GM12878 (cell line): ENCODE data around the gene PCBP1. TPM values are rescaled to one million over a fixed set of nuclear protein-coding genes. Genes with fewer than 3 reads are reported as not detected.

Experiments
- ATAC-seq: fragments of 200-7000 bp; cut with Tn5 transposase; 3 replicates; pipeline ENCODE4 v1.9.1; 2020; ENCODE audit warnings: mild to moderate bottlenecking, moderate library complexity
- BruUV-seq: library from RNA; stranded (reverse); fragments of 400-500 nt; replicated peaks from 2 replicates; lab custom pipeline; 2021; lab: Mats Ljungman, UMichigan
- CTCF ChIA-PET: fragments of 300-600 bp; sonication (Branson Sonifier 250); formaldehyde crosslinking; extraction: SDS; loops from one replicate; lab custom pipeline; 2021; ENCODE audit warnings: inconsistent platforms; lab: Yijun Ruan, JAX
- POLR2A ChIA-PET: fragments of 350-600 bp; formaldehyde crosslinking; extraction: SDS; loops from one replicate; lab custom pipeline; 2021; ENCODE audit warnings: inconsistent platforms; lab: Charles Lee
- RAD21 ChIA-PET: fragments of 300-600 bp; sonication (Branson Sonifier 250); formaldehyde crosslinking; loops from one replicate; lab custom pipeline; 2023; ENCODE audit warnings: antibody characterized with exemption; ENCODE audit not compliant: unreplicated experiment; lab: Charles Lee
- SMC1A ChIA-PET: fragments of 300-600 bp; sonication (Branson Sonifier 250); formaldehyde crosslinking; loops from one replicate; lab custom pipeline; 2023; ENCODE audit not compliant: unreplicated experiment, uncharacterized antibody; lab: Charles Lee
- DNase-seq: peaks from one replicate; pipeline ENCODE4 v3.0.0-alpha.2; 2011; ENCODE audit warnings: low read depth, low spot score
- FAIRE-seq: peaks from 3 replicates; lab custom pipeline; 2011; peaks lifted over from hg19 to GRCh38; lab: Jason Lieb, UNC
- H2AFZ ChIP-seq: 2 replicates; pipeline ENCODE4 v1.6.0; 2011; ENCODE audit warnings: low read depth, low read length, control low read depth; ENCODE audit not compliant: control insufficient read depth
- H3K27ac ChIP-seq: 2 replicates; pipeline ENCODE4 v1.5.1; 2011; ENCODE audit warnings: control low read depth; ENCODE audit not compliant: control insufficient read depth, insufficient read depth
- H3K27me3 ChIP-seq, 2 experiments: replicated peaks in 1 of 2; 2 replicates each; pipeline versions ENCODE4 v1.6.0 to v1.6.1; 2011; ENCODE audit warnings: low read length in 1 of 2; ENCODE audit not compliant: control insufficient read depth in 2 of 2, insufficient read depth in 2 of 2
- H3K36me3 ChIP-seq, 2 experiments: 2 replicates each; pipeline ENCODE4 v1.5.1; 2011; ENCODE audit warnings: low read length in 1 of 2; ENCODE audit not compliant: control insufficient read depth in 2 of 2, insufficient read depth in 2 of 2
- H3K4me1 ChIP-seq: 2 replicates; pipeline ENCODE4 v1.6.1; 2011; ENCODE audit warnings: mild to moderate bottlenecking, low read length, moderate library complexity, mixed read lengths; ENCODE audit not compliant: control insufficient read depth, insufficient read depth
- H3K4me2 ChIP-seq: 2 replicates; pipeline ENCODE4 v1.6.0; 2011; ENCODE audit warnings: control low read depth; ENCODE audit not compliant: control insufficient read depth, insufficient read depth
- H3K4me3 ChIP-seq: fragments of 200-600 bp; sonication (generic); 2 replicates; pipeline ENCODE4 v1.5.1; 2016
- H3K79me2 ChIP-seq: 2 replicates; pipeline ENCODE4 v1.6.0; 2011; ENCODE audit warnings: low read length; ENCODE audit not compliant: control insufficient read depth, insufficient read depth
- H3K9ac ChIP-seq: 2 replicates; pipeline ENCODE4 v1.8.0; 2011; ENCODE audit warnings: low read length, control low read depth, mixed read lengths; ENCODE audit not compliant: control insufficient read depth, insufficient read depth
- H3K9me3 ChIP-seq: replicated peaks from 3 replicates; pipeline ENCODE4 v1.5.1; 2011; ENCODE audit warnings: mild to moderate bottlenecking, low read length; ENCODE audit not compliant: control insufficient read depth, insufficient read depth
- H4K20me1 ChIP-seq: 2 replicates; pipeline ENCODE4 v1.6.0; 2011; ENCODE audit not compliant: control insufficient read depth, insufficient read depth
- CBX3 ChIP-seq: fragments of 200-600 bp; sonication (generic); IDR thresholded peaks from 2 replicates; pipeline ENCODE4 v1.6.1; 2016; ENCODE audit warnings: low read depth, borderline replicate concordance
- CHD2 ChIP-seq: IDR thresholded peaks from 2 replicates; pipeline ENCODE4 v1.6.1; 2011; ENCODE audit warnings: low read depth, low read length, improper control_type of control experiment, borderline replicate concordance
- EED ChIP-seq: sonication (generic); IDR thresholded peaks from 2 replicates; pipeline ENCODE4 v1.6.1; 2016; ENCODE audit warnings: antibody characterized with exemption, low read depth
- FOXM1 ChIP-seq: IDR thresholded peaks from 2 replicates; pipeline ENCODE4 v1.6.1; 2012; ENCODE audit warnings: low read depth, mild to moderate bottlenecking, inconsistent platforms, low read length, moderate library complexity
- GATAD2B ChIP-seq: fragments of 450-650 bp; conservative IDR thresholded peaks from 2 replicates; pipeline ENCODE4 v1.6.1; 2017; ENCODE audit warnings: low read depth, mild to moderate bottlenecking, moderate library complexity
- IKZF1 ChIP-seq: fragments of 450-650 bp; conservative IDR thresholded peaks from 2 replicates; pipeline ENCODE4 v1.6.1; 2017; ENCODE audit warnings: antibody characterized with exemption, mild to moderate bottlenecking
- RAD51 ChIP-seq: fragments of 450-650 bp; IDR thresholded peaks from 2 replicates; pipeline ENCODE4 v1.6.1; 2016; ENCODE audit warnings: moderate library complexity, mild to moderate bottlenecking, inconsistent platforms
- RB1 ChIP-seq: fragments of 450-650 bp; formaldehyde crosslinking; IDR thresholded peaks from 2 replicates; pipeline ENCODE4 v1.6.1; 2017; ENCODE audit warnings: mild to moderate bottlenecking, borderline replicate concordance
- RUNX3 ChIP-seq: IDR thresholded peaks from 2 replicates; pipeline ENCODE4 v1.6.1; 2012; ENCODE audit warnings: low read length, inconsistent platforms
- SIN3A ChIP-seq: IDR thresholded peaks from 2 replicates; pipeline ENCODE4 v1.6.1; 2012; ENCODE audit warnings: low read depth, low read length, improper control_type of control experiment
- TAF1 ChIP-seq: IDR thresholded peaks from 2 replicates; pipeline ENCODE4 v1.6.1; 2011; ENCODE audit warnings: mild to moderate bottlenecking, low read depth, low read length, borderline replicate concordance
- WGBS: methylation state at CpG from one replicate; pipeline ENCODE4 v1.1.6; 2016; ENCODE audit warnings: low lambda C conversion rate; ENCODE audit not compliant: insufficient replicate concordance, insufficient coverage; ENCODE audit errors: missing lambda C conversion rate; 5-methylcytosine and 5-hydroxymethylcytosine counted together
- in situ Hi-C: fragments of 300-500 bp; cut with MboI; formaldehyde crosslinking; loops from 9 replicates; pipeline ENCODE4 v1.14.3; 2018; ENCODE audit warnings: mixed read lengths
- intact Hi-C: fragments of 100-400 bp; cut with micrococcal nuclease; formaldehyde crosslinking; loops from one replicate; pipeline ENCODE4 v1.14.2; 2022; ENCODE audit not compliant: unreplicated experiment
- polyA plus RNA-seq, 11 experiments: library from polyadenylated mRNA; depleted of rRNA in 4 of 11; unstranded in 6 of 11; stranded (reverse) in 5 of 11; fragments of >200 nt; fragmentation: Nextera tagmentation in 4 of 11; fragmentation: Illumina TruSeq in 1 of 11; extraction: Ambion mirVana in 4 of 11; extraction: Trizol in 1 of 11; gene quantifications; 1 replicate in 1 of 11; 2 replicates in 10 of 11; pipeline versions ENCODE4 v1.2.1 to v1.2.3, GENCODE V29; 2011 to 2016; ENCODE audit warnings: inconsistent platforms in 2 of 11, missing spikeins in 2 of 11, low read depth in 1 of 11
- total RNA-seq, 4 experiments: library from RNA; depleted of rRNA in 3 of 4; stranded (reverse); fragments of >200 nt in 3 of 4; fragmentation: Illumina TruSeq in 1 of 4; extraction: Trizol in 1 of 4; gene quantifications; 2 replicates each; pipeline versions ENCODE4 v1.2.1 to v1.2.3, GENCODE V29; 2013 to 2021
- TF ChIP-seq, protein P1 (sequence below): IDR thresholded peaks from 2 replicates; pipeline ENCODE4 v1.6.1; 2012; ENCODE audit warnings: improper control_type of control experiment, low read depth, low read length; ENCODE audit not compliant: insufficient replicate concordance
- TF ChIP-seq, protein P2 (sequence below): fragments of 450-650 bp; formaldehyde crosslinking; IDR thresholded peaks from 2 replicates; pipeline ENCODE4 v1.5.0; 2022; ENCODE audit warnings: mild to moderate bottlenecking, missing genetic modification characterization

PCBP1 gene
- total and polyA plus RNA-seq, 10 of the 15 experiments (the other 5 are each of a cell fraction or from before 2014, with no cell fraction given) = 24.4 to 494 (median 130) TPM

DNA sequence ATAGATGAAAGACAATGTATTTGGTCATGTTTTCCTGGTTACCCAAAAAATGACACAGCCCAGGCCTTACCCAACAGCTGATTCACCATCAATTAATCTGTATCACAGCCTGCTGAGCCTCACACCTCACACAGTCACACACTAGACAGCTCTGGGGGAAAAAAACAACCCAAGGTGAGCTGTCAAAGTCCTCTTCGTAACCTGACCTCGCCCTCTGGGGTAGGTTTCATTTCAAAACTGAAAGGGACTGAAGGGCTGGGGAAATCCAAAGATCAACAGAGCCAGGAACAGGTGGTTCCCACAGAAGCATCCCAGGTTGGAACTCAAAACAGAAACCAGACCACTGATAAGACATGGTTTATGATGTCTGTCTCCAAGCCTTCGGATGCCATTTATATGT lies 18.2 kb upstream of the PCBP1 start:
- POLR2A ChIA-PET = interaction anchor here (0.8 to 6.7 kb wide), 18 partner anchors 13 to 279 kb away, joined by 3 to 119 read pairs (median 6); partner anchors contain the start of gene MXD1
- Histone ChIP-seq H3K4me1 (peaks cover 18% of the 10 kb centered on the region), H3K79me2 (peaks cover 17% of the 10 kb centered on the region), H3K4me2 (peak overlapping the region; percentile 78), H2AFZ (no peak overlapping the region), H3K27me3 (no peaks in the 10 kb centered on the region), H3K9ac (peak overlapping the region; percentile 49; the same call in 1 of the 2 replicates), H3K4me3 (peak overlapping the region; percentile 14; the same call in 1 of the 2 replicates), H3K9me3 (no peaks in the 10 kb centered on the region), H4K20me1 (no peaks in the 10 kb centered on the region), H3K36me3 (peaks cover 3 to 5% of the 10 kb centered on the region in 2 experiments; a peak in 3 of 4 replicates), H3K27ac (peak overlapping the region; percentile 89)
- CTCF ChIA-PET = interaction anchor here (0.6 to 7.0 kb wide), 18 partner anchors 13 to 254 kb away, joined by 3 to 119 read pairs (median 4); partner anchors contain the start of genes GMCL1, MXD1 and PCBP1
- SMC1A ChIA-PET = interaction anchor here (0.7 to 10.9 kb wide), 30 partner anchors 10 to 344 kb away, joined by 3 to 170 read pairs (median 5); partner anchors contain the start of gene MXD1
- intact Hi-C loops = loop anchor here (1.0 kb wide), 2 partner anchors 73 to 155 kb away; no protein-coding TSS in a partner anchor
- BruUV-seq = TSS peak; percentile 57
- 9% methylated on average over 3 of the region's 3 CpGs for WGBS
- ATAC-seq (peak; percentile 93), FAIRE-seq (peak; percentile 83), DNase-seq (peak; percentile 83)
- in situ Hi-C loops = no loop called here
- RAD21 ChIA-PET = interaction anchor here (0.5 to 7.4 kb wide), 29 partner anchors 10 to 931 kb away, joined by 3 to 154 read pairs (median 4); partner anchors contain the start of genes C2orf42, MXD1 and SNRPG
- TF ChIP-seq, protein P1, sequence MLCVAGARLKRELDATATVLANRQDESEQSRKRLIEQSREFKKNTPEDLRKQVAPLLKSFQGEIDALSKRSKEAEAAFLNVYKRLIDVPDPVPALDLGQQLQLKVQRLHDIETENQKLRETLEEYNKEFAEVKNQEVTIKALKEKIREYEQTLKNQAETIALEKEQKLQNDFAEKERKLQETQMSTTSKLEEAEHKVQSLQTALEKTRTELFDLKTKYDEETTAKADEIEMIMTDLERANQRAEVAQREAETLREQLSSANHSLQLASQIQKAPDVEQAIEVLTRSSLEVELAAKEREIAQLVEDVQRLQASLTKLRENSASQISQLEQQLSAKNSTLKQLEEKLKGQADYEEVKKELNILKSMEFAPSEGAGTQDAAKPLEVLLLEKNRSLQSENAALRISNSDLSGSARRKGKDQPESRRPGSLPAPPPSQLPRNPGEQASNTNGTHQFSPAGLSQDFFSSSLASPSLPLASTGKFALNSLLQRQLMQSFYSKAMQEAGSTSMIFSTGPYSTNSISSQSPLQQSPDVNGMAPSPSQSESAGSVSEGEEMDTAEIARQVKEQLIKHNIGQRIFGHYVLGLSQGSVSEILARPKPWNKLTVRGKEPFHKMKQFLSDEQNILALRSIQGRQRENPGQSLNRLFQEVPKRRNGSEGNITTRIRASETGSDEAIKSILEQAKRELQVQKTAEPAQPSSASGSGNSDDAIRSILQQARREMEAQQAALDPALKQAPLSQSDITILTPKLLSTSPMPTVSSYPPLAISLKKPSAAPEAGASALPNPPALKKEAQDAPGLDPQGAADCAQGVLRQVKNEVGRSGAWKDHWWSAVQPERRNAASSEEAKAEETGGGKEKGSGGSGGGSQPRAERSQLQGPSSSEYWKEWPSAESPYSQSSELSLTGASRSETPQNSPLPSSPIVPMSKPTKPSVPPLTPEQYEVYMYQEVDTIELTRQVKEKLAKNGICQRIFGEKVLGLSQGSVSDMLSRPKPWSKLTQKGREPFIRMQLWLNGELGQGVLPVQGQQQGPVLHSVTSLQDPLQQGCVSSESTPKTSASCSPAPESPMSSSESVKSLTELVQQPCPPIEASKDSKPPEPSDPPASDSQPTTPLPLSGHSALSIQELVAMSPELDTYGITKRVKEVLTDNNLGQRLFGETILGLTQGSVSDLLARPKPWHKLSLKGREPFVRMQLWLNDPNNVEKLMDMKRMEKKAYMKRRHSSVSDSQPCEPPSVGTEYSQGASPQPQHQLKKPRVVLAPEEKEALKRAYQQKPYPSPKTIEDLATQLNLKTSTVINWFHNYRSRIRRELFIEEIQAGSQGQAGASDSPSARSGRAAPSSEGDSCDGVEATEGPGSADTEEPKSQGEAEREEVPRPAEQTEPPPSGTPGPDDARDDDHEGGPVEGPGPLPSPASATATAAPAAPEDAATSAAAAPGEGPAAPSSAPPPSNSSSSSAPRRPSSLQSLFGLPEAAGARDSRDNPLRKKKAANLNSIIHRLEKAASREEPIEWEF = peak; percentile 46
- TF ChIP-seq CHD2 (0 out of 2 replicates have a peak, but pooled peaks have one; percentile 15), TAF1 (no peak), FOXM1 (peak; percentile 60; the same call in 1 of the 2 replicates), CBX3 (no peak), GATAD2B (0 out of 2 replicates have a peak, but pooled peaks have one; percentile 17), RUNX3 (peak; percentile 52; the same call in 1 of the 2 replicates), RAD51 (0 out of 2 replicates have a peak, but pooled peaks have one; percentile 7), IKZF1 (peak; percentile 94), RB1 (no peak), EED (peak; percentile 95), SIN3A (peak; percentile 83)
- TF ChIP-seq, protein P2, sequence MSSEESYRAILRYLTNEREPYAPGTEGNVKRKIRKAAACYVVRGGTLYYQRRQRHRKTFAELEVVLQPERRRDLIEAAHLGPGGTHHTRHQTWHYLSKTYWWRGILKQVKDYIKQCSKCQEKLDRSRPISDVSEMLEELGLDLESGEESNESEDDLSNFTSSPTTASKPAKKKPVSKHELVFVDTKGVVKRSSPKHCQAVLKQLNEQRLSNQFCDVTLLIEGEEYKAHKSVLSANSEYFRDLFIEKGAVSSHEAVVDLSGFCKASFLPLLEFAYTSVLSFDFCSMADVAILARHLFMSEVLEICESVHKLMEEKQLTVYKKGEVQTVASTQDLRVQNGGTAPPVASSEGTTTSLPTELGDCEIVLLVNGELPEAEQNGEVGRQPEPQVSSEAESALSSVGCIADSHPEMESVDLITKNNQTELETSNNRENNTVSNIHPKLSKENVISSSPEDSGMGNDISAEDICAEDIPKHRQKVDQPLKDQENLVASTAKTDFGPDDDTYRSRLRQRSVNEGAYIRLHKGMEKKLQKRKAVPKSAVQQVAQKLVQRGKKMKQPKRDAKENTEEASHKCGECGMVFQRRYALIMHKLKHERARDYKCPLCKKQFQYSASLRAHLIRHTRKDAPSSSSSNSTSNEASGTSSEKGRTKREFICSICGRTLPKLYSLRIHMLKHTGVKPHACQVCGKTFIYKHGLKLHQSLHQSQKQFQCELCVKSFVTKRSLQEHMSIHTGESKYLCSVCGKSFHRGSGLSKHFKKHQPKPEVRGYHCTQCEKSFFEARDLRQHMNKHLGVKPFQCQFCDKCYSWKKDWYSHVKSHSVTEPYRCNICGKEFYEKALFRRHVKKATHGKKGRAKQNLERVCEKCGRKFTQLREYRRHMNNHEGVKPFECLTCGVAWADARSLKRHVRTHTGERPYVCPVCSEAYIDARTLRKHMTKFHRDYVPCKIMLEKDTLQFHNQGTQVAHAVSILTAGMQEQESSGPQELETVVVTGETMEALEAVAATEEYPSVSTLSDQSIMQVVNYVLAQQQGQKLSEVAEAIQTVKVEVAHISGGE (CRISPR knock-in tag) = no peak
